Mesenchymal stem cell (in vitro differentiated cells and primary cell): ENCODE measurements around the gene OXSR1.

Source experiments
- DNase-seq: peaks from one replicate; pipeline ENCODE4 v3.0.0-alpha.2; 2013
- H2AFZ ChIP-seq: one replicate; pipeline ENCODE4 v1.6.1; 2013; ENCODE audit warnings: low read depth, mild to moderate bottlenecking, control low read depth, inconsistent platforms, low read length, moderate library complexity
- H2AK5ac ChIP-seq: 2 replicates; pipeline ENCODE4 v1.6.1; 2013; ENCODE audit warnings: low read length, moderate library complexity, mild to moderate bottlenecking, inconsistent platforms; ENCODE audit not compliant: severe bottlenecking
- H2BK120ac ChIP-seq: one replicate; pipeline ENCODE4 v1.6.1; 2013; ENCODE audit warnings: low read depth, mild to moderate bottlenecking, inconsistent platforms, low read length, moderate library complexity
- H2BK12ac ChIP-seq, 2 experiments: one replicate each; pipeline ENCODE4 v1.6.1; 2013; ENCODE audit warnings: inconsistent platforms in 2 of 2, low read length in 2 of 2, mild to moderate bottlenecking in 2 of 2, moderate library complexity in 2 of 2, control low read depth in 1 of 2
- H2BK15ac ChIP-seq: one replicate; pipeline ENCODE4 v1.6.1; 2013; ENCODE audit warnings: mild to moderate bottlenecking, low read depth, inconsistent platforms; ENCODE audit not compliant: poor library complexity, severe bottlenecking
- H2BK5ac ChIP-seq: 2 replicates; pipeline ENCODE4 v1.6.1; 2013; ENCODE audit warnings: low read depth, mild to moderate bottlenecking, low read length, control low read depth, inconsistent platforms; ENCODE audit not compliant: poor library complexity, severe bottlenecking
- H3K14ac ChIP-seq, 2 experiments: one replicate each; pipeline ENCODE4 v1.6.1; 2013; ENCODE audit warnings: inconsistent platforms in 2 of 2, low read length in 2 of 2, control low read depth in 1 of 2, mild to moderate bottlenecking in 1 of 2, moderate library complexity in 1 of 2
- H3K18ac ChIP-seq, 2 experiments: one replicate each; pipeline ENCODE4 v1.6.1; 2013; ENCODE audit warnings: inconsistent platforms in 2 of 2, low read length in 2 of 2, control low read depth in 1 of 2, low read depth in 1 of 2, mild to moderate bottlenecking in 1 of 2
- H3K23ac ChIP-seq, 2 experiments: one replicate each; pipeline ENCODE4 v1.6.1; 2013; ENCODE audit warnings: inconsistent platforms in 2 of 2, low read length in 2 of 2, mild to moderate bottlenecking in 2 of 2, moderate library complexity in 2 of 2, control low read depth in 1 of 2
- H3K27ac ChIP-seq: 2 replicates; pipeline ENCODE4 v1.5.1; 2013; ENCODE audit warnings: mild to moderate bottlenecking, moderate library complexity, low read length, control low read depth, inconsistent platforms; ENCODE audit not compliant: poor library complexity, severe bottlenecking
- H3K27me3 ChIP-seq, 2 experiments: 2 replicates each; pipeline versions ENCODE4 v1.6.1 to v1.7.0; 2013; ENCODE audit warnings: low read length in 2 of 2, mild to moderate bottlenecking in 2 of 2, moderate library complexity in 2 of 2, control low read depth in 1 of 2, inconsistent platforms in 1 of 2; ENCODE audit not compliant: control insufficient read depth in 1 of 2, insufficient read depth in 1 of 2
- H3K36me3 ChIP-seq, 2 experiments: 2 replicates each; pipeline versions ENCODE4 v1.6.1 to v1.7.0; 2013; ENCODE audit warnings: low read length in 2 of 2, control low read depth in 1 of 2, inconsistent platforms in 1 of 2, low read depth in 1 of 2, mild to moderate bottlenecking in 1 of 2; ENCODE audit not compliant: insufficient read depth in 2 of 2, control insufficient read depth in 1 of 2
- H3K4ac ChIP-seq, 2 experiments: one replicate each; pipeline ENCODE4 v1.6.1; 2013; ENCODE audit warnings: inconsistent platforms in 2 of 2, low read length in 2 of 2, mild to moderate bottlenecking in 2 of 2, moderate library complexity in 2 of 2, control low read depth in 1 of 2, low read depth in 1 of 2
- H3K4me1 ChIP-seq: 2 replicates; pipeline ENCODE4 v1.6.1; 2013; ENCODE audit warnings: low read depth, low read length, control low read depth; ENCODE audit not compliant: control insufficient read depth, insufficient read depth
- H3K4me2 ChIP-seq: 2 replicates; pipeline ENCODE4 v1.6.1; 2013; ENCODE audit warnings: low read length, mild to moderate bottlenecking, inconsistent platforms; ENCODE audit not compliant: poor library complexity, severe bottlenecking
- H3K4me3 ChIP-seq, 2 experiments: 2 replicates each; pipeline versions ENCODE4 v1.5.1 to v1.7.0; 2013; ENCODE audit warnings: low read length in 2 of 2, mild to moderate bottlenecking in 2 of 2, control low read depth in 1 of 2, low read depth in 1 of 2; ENCODE audit not compliant: insufficient read depth in 1 of 2
- H3K79me1 ChIP-seq: replicated peaks from 2 replicates; pipeline ENCODE4 v1.6.1; 2013; ENCODE audit warnings: mild to moderate bottlenecking, control low read depth, low read length, inconsistent platforms; ENCODE audit not compliant: poor library complexity, severe bottlenecking
- H3K9ac ChIP-seq: 2 replicates; pipeline ENCODE4 v1.7.0; 2013; ENCODE audit warnings: mild to moderate bottlenecking, low read length, moderate library complexity
- H3K9me3 ChIP-seq: 2 replicates; pipeline ENCODE4 v1.7.0; 2013; ENCODE audit warnings: mild to moderate bottlenecking, low read length; ENCODE audit not compliant: control insufficient read depth
- H4K8ac ChIP-seq: one replicate; pipeline ENCODE4 v1.6.1; 2013; ENCODE audit warnings: inconsistent platforms, mild to moderate bottlenecking, low read length, moderate library complexity
- H4K91ac ChIP-seq: one replicate; pipeline ENCODE4 v1.6.1; 2013; ENCODE audit warnings: mild to moderate bottlenecking, low read length, inconsistent platforms
- WGBS: methylation state at CpG from one replicate; pipeline ENCODE4 v1.1.7; 2013; ENCODE audit warnings: mixed read lengths; 5-methylcytosine and 5-hydroxymethylcytosine counted together

Gene OXSR1

DNA sequence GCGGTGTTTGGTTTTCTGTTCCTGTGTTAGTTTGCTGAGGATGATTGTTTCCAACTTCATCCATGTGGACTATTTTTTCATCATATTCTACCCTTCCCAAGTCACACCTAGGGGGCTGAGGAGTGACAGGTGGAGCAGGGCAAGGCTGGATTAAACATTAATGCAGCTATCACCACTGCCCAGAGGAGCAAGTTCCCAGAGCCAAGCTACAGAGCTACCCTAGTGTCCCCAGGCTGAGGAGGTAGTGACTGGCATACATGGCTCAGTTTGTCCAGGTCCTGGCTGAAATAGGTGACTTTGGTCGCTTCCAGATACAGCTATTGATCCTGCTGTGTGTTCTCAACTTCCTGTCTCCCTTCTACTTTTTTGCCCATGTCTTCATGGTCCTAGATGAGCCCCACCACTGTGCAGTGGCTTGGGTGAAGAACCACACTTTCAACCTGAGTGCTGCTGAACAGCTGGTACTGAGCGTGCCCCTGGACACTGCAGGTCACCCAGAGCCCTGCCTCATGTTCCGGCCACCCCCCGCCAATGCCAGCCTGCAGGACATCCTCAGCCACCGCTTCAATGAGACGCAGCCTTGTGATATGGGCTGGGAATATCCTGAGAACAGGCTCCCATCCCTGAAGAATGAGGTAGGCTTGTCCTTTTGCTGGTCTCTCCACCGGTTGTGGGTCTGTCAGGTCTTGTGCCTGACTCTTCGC is 100.4 kb downstream of the OXSR1 start, which contains the start of gene SLC22A13:
Gene SLC22A13 (plus strand): TSS at position 209 of the 704 bp plus-strand sequence. CDS start 49 bp downstream, at position 258.
- H2AK5ac ChIP-seq, result no peak within 1 kb of the TSS
- no peak within 1 kb of the TSS for H3K18ac ChIP-seq
- H2BK5ac ChIP-seq, result no peak within 1 kb of the TSS
- H3K4me1 ChIP-seq, result peaks cover 12% of the 10 kb centered on the region
- H3K4ac ChIP-seq, result no peak within 1 kb of the TSS
- H3K9me3 ChIP-seq, result no peaks in the 10 kb centered on the region
- H4K8ac ChIP-seq, result no peak within 1 kb of the TSS
- DNase-seq, result no peak
- no peak within 1 kb of the TSS for H4K91ac ChIP-seq
- 90% methylated on average over 8 of the region's 9 CpGs for WGBS
- H2AFZ ChIP-seq, result no peak within 1 kb of the TSS
- peaks cover 12 to 14% of the 10 kb centered on the region in 2 experiments for H3K36me3 ChIP-seq
- H3K14ac ChIP-seq, result no peak within 1 kb of the TSS
- H3K9ac ChIP-seq, result no peak within 1 kb of the TSS
- no peaks in the 10 kb centered on the region for H3K27me3 ChIP-seq
- H2BK15ac ChIP-seq, result no peak within 1 kb of the TSS
- H3K23ac ChIP-seq, result peak within 1 kb of the TSS in 1 of 2 experiments; percentile 61
- H3K4me2 ChIP-seq, result no peak within 1 kb of the TSS
- no peak within 1 kb of the TSS for H3K27ac ChIP-seq
- H3K79me1 ChIP-seq, result no peaks in the 10 kb centered on the region
- H3K4me3 ChIP-seq, result no peak within 1 kb of the TSS
- no peak within 1 kb of the TSS for H2BK12ac ChIP-seq
- no peak within 1 kb of the TSS for H2BK120ac ChIP-seq

DNA sequence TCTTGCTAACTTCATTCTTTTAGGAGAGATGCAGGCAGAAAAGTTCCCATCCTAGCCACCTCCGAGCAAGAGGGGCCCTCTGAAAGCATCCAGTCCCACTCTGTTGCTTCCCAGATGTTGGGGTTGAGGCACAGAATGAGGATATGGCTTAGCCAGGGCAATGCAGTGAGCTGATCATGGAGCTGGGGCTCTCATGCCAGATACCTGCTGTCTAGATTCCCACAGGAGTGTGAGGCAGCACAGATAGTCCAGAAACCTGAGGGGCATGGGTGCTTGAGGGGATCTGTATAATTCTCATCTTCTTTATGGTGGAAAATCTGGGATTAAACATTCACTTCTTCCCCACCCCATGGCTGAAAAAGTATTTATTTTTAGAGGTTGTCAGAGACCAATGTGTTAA is 101.5 kb downstream of the OXSR1 start:
- Histone ChIP-seq H3K27me3 (no peaks in the 10 kb centered on the region), H2AFZ (no peak overlapping the region), H3K4ac (no peak overlapping the region), H2BK120ac (no peak overlapping the region), H4K8ac (no peak overlapping the region), H3K27ac (no peak overlapping the region), H2BK12ac (no peak overlapping the region), H3K4me1 (peaks cover 12% of the 10 kb centered on the region), H3K18ac (no peak overlapping the region), H3K14ac (no peak overlapping the region), H4K91ac (no peak overlapping the region), H2BK15ac (no peak overlapping the region), H3K9me3 (no peaks in the 10 kb centered on the region), H2BK5ac (no peak overlapping the region), H3K4me3 (no peak overlapping the region), H3K4me2 (no peak overlapping the region), H3K23ac (no peak overlapping the region), H3K79me1 (no peaks in the 10 kb centered on the region), H2AK5ac (peak overlapping the region; percentile 16), H3K9ac (no peak overlapping the region), H3K36me3 (peaks cover 6 to 10% of the 10 kb centered on the region in 2 experiments)
- no peak for DNase-seq
- WGBS, result 96% methylated on average over 1 of the region's 1 CpG

DNA sequence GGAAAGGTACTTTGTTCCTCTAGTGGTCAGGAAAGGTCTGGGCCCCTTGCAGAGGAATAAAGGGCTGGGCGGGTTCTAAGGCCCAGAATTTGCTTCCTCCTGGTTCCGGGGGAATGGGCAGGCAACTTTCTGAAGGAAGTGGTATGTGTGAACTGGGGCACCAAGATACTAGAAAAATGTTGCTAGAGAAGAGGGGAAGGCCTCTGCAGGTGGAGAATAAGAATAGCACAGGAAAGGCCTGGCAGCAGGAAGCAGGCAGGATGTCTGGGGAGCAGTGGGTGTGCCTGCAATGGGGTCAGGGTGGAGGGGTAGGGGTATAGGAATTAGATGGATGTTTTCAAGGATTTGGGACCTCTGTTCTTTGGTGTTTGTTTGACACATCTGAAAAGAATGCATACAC is 102.3 kb downstream of the OXSR1 start:
- Histone ChIP-seq H2BK15ac (no peak overlapping the region), H3K23ac (peak overlapping the region in 1 of 2 experiments; percentile 65), H2BK5ac (no peak overlapping the region), H2AK5ac (no peak overlapping the region), H3K14ac (no peak overlapping the region), H3K9me3 (no peaks in the 10 kb centered on the region), H3K27ac (no peak overlapping the region), H4K8ac (no peak overlapping the region), H3K4me3 (no peak overlapping the region), H3K9ac (no peak overlapping the region), H3K36me3 (peaks cover 6 to 14% of the 10 kb centered on the region in 2 experiments), H2AFZ (no peak overlapping the region), H3K27me3 (no peaks in the 10 kb centered on the region), H2BK12ac (no peak overlapping the region), H3K4ac (no peak overlapping the region), H2BK120ac (no peak overlapping the region), H3K4me1 (peaks cover 12% of the 10 kb centered on the region), H4K91ac (no peak overlapping the region), H3K79me1 (no peaks in the 10 kb centered on the region), H3K18ac (no peak overlapping the region), H3K4me2 (no peak overlapping the region)
- no peak for DNase-seq
- 63% methylated on average over 2 of the region's 2 CpGs for WGBS

DNA sequence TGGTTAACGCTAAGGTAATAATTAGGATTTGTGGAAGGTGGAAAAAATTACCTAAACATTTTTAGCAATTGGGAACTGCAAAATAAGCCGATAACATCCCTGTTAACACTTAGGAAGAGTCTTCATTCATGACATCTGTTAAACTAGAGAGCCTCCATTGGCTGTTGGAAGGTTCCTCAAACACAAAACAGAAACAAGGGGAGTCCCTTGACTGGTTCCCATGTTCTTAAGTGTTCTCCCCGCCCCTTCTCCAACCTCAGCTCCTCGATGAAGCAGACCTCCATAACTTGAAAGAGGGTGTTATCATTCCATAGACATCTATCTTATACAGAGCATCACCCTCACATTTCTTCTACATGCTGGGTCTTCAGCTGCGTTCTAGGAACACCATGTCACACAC is 102.8 kb downstream of the OXSR1 start:
- Histone ChIP-seq H2BK5ac (no peak overlapping the region), H3K9ac (no peak overlapping the region), H3K79me1 (no peaks in the 10 kb centered on the region), H4K8ac (no peak overlapping the region), H3K14ac (no peak overlapping the region), H2BK120ac (no peak overlapping the region), H3K4me2 (no peak overlapping the region), H3K18ac (no peak overlapping the region), H3K4ac (no peak overlapping the region), H3K27me3 (no peaks in the 10 kb centered on the region), H3K9me3 (no peaks in the 10 kb centered on the region), H2AFZ (no peak overlapping the region), H4K91ac (no peak overlapping the region), H2BK15ac (no peak overlapping the region), H3K4me1 (peaks cover 12% of the 10 kb centered on the region), H2BK12ac (no peak overlapping the region), H3K36me3 (peaks cover 6 to 14% of the 10 kb centered on the region in 2 experiments), H2AK5ac (no peak overlapping the region), H3K4me3 (no peak overlapping the region), H3K27ac (no peak overlapping the region), H3K23ac (no peak overlapping the region)
- DNase-seq, result no peak
- WGBS, result 90% methylated on average over 3 of the region's 5 CpGs
